Effector CD8-positive, alpha-beta T cell (primary cell): ENCODE measurements around the gene TGFB2.
"Not testable (repeated sequence)": the region's sequence is repeated elsewhere in the genome, so short reads cannot be mapped to it uniquely, and the experiment has no call there.

Experiments
- DNase-seq: peaks from one replicate; lab custom pipeline; 2025; lab: John Stamatoyannopoulos, UW
- total RNA-seq, 4 experiments: gene quantifications; one replicate each; lab custom pipeline; 2026; lab: John Stamatoyannopoulos, UW

The TGFB2 gene
- total RNA-seq: 0 to 0.24 (median 0) reads per million in 4 experiments

DNA sequence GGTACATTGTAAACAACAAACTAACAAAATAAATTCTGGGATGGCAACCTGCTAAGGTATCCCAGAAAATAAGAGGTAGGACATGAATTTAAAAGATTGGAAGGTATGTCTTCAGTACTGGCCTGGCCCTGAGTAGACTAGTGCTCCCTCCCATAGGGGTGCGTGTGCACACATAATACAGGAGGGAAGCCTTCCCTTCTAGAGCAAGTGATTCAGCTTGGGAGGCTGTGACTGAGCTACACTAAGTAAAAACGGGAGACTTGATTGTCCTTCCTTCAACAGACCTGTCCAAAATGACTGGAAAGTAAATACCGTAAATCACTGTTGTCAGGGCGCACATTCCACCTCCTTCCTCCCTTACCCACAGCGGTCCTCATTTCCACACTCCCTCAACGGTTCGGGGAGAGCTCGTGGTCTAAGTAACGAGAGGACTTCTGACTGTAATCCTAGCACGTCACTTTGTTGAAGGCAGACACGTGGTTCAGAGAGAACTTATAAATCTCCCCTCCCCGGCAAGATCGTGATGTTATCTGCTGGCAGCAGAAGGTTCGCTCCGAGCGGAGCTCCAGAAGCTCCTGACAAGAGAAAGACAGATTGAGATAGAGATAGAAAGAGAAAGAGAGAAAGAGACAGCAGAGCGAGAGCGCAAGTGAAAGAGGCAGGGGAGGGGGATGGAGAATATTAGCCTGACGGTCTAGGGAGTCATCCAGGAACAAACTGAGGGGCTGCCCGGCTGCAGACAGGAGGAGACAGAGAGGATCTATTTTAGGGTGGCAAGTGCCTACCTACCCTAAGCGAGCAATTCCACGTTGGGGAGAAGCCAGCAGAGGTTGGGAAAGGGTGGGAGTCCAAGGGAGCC is at the start of gene TGFB2:
TSS of gene TGFB2 (plus strand) at position 523 of the 859 bp plus-strand sequence. CDS start 1,366 bp downstream, outside the sequence.
- no peak for DNase-seq

DNA sequence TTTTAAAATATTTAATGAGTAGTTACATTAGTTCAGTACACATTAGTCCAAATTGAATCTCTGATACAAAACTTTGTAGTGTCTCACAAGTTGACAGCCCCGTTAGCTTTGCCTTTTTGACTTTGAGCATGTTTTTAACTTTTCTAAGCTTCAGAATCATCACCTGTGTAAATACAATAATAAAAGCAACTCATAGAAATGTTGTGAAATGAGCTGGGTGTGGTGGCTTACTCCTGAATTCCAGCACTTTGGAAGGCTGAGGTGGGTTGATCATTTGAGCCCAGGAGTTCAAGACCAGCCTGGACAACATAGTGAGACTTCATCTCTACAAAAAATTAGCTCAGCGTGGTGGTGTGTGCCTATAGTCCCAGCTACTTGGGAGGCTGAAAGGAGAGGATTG is 49.0 kb upstream of the TGFB2 start:
- no peak for DNase-seq

- no peak for DNase-seq
Observed at GRCh38 chr1:218297461-218297860, 47.7 kb upstream of the TGFB2 start.

DNA sequence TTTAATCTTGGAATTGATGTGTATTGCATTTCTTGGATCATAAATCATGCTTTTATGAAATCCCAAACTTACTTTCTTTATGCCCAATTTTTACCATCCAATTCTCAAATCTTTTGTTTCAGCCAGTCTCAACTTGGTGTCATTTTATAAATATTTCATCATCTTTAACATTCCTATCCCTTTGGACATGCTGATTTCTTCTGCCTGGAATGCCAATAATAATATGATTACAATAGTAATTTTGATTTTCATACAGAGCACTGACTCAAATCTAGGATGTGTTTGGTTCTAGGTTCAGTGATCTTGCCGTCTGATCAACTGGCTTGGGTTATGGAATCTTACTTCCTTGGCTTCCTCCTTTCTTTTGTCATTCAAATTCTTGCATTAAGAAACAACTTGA is 47.3 kb upstream of the TGFB2 start:
- DNase-seq: no peak

- no peak for DNase-seq
Observed at GRCh38 chr1:218298398-218298797, 46.7 kb upstream of the TGFB2 start.

DNA sequence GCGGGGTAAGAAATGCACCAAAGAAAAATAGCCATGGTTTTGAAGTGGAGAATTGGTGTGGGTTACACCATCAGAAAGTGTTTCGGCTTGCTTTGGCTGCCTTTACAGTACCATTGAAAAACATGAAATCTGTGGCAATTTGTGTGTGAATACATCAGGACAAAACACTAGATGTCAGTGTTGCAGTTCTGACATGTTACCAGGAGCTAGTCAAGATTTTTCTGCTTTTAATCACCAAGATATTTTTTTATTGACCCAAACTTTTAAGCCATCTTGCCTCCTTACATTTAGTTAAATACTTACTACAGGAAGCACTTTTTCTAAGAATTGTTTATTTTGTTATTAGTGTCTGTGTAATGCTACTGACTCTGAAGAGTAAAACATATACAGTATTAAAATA is 45.7 kb upstream of the TGFB2 start:
- no peak for DNase-seq

DNA sequence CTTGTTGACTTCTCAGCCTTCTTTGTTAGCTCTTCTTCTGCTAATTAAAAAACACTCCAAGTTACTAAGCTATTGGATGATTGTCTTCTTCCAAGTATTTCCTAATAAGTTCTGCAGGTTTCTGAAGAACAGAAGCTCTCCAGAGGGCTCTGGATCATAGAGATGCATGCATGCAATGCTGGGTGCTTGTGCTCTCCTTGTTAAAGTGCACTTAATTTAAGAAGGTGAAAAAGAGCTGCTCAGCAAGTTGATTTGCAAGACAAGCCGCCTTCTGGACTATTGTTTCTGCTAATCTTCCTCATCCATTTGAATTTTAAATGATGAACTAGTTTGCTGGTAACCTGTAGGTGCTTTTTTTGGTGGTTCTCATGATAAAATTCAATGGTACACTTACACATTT is 43.9 kb upstream of the TGFB2 start:
- DNase-seq: no peak

GRCh38 chr1:218302155-218302554 is 43.0 kb upstream of the TGFB2 start:
- no peak for DNase-seq

DNA sequence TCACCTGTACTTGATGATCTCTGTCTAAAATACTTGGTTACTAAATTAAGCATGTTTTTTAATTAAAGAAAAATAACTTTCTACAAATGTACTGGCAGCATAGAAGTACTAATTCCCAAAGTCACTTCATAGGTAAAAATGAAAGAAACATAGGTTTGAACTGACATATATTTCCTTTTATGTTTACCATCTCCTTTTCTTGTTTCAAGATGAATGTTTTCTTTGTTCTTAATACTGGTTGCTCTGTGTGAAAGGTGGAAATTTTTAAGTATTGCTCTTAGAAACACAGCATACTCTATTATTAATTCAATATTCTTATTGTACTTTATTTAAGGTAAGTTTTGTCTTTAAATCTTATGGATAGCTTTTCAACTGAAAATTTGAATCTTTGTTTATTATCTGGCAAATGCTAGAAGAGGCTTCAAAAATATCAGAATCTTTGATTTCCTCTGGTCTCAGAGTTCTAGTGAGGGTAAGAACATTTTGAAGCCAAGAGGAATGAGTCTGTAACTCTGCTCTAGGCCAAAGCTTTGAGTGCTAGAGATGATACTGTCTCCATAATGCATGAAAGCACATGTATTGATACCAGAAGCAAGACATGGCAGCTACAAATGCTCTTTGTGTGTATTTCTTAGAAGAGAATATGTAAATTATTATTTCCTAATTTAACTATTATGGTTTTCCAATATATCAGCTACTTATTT is 41.8 kb upstream of the TGFB2 start:
- no peak for DNase-seq

DNA sequence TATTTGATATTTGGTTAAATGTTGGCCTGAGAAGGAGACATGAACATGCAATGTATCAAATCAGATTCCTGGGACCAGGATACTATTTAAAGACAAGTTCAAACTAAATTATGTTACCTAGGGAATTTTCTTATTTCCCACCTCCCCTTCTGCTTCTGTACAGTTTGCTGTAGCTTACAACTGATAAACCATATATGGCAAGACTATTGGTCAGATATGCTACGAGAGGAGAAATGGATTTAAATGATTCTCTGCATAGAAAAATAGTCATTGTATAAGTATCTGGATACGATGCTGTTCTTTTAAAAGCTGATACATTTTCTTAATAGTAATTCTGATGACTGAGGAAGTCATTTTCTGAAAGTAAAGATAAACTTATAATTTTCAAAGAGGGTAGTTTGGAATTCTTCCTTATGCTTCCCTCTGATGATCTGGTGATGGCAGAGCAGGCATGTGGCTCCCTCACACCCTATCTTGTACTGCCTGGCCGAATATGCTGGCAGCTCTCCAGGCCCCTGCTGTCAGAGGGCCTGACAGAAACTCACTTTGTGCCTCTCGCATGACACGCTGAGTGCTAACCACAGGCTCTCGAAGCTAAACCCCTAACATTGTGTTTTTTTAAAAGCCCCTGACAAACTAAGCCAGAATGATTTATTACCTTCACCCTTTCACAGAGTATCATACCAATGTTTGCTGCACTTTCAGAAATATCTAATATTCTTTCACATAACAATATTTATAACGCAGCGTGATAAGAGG is 40.7 kb upstream of the TGFB2 start:
- DNase-seq: no peak

- DNase-seq: no peak
Observed at GRCh38 chr1:218305472-218306064, 39.6 kb upstream of the TGFB2 start.

- DNase-seq: no peak
Observed at GRCh38 chr1:218312509-218312908, 32.6 kb upstream of the TGFB2 start.

DNA sequence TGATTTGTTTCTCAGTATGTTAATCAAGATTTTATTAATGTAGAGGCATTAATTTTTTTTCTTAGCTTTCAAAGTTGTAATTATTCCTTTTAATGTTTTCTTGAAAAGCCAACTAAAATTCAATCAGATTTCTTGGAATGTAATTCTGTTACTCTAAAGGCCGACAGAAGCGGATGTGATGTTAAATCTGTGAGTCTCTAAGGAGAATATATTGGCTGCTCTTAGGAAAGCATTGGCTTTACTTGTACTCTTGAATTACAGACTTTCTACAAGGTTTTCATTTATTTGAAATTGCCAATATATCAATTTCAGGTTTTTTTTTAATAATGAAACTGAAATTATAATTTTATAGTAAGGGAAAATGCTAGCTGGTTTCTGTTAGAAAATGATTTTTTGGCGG is 30.8 kb upstream of the TGFB2 start:
- DNase-seq: no peak

- no peak for DNase-seq
Observed at GRCh38 chr1:218315638-218316037, 29.5 kb upstream of the TGFB2 start.

- DNase-seq: no peak
Observed at GRCh38 chr1:218317061-218317460, 28.1 kb upstream of the TGFB2 start.

- DNase-seq: not testable (repeated sequence)
Observed at GRCh38 chr1:218320182-218320581, 25.0 kb upstream of the TGFB2 start.

DNA sequence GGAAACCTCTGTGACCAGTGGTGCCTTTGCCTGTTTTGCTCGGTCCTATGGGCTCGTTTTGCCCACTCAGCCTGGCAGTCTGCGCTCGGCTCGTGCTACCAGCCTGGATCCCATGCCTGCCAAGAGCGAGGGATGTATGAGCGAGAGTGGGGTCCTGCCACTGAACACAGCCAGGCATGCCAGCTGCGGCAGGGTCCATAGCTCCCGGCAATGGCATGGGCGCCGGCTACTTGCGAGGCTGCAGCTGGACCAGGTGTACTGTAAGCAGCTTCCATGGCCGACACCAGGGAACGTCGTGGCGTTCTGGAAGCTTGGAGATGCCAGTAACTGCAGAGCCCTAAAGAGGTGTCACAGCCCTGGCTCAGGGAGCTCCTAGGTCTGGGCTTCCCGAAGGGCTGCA is 22.4 kb upstream of the TGFB2 start:
- DNase-seq: no peak

DNA sequence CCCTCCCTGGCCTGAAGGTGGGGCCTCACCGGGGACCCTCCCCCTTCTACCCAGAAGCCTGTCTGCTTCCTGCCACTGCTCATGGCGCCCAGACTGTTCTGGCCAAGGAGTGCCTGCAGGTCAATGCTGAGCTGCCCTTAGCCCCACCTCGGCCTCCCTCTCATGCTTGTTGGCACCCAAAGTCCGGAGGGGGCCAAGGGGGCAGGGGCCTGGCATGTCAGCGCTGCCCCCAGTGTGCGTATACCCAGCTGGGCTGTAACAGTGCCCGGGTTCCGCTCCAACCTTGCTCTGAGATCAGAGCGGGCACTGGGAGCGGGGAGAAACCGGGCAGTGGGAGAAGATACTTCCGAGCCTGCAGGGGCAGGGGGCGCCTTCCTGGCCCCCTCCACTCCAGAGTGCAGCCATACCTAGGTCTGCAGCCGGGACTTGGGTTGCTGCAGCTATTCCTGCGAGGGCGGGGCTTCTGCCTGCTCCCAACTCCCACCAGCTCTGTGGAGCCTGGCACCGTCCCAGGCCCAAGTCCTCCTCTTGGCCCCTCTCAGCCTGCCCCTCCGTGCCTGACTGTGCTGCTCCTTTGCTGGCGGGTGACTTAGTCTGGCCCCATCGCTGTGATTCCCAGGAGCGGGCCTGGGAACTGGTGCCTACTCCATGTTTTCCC is 21.4 kb upstream of the TGFB2 start:
- no peak for DNase-seq

GRCh38 chr1:218324226-218324580 is 20.9 kb upstream of the TGFB2 start:
- DNase-seq: no peak

GRCh38 chr1:218328769-218329168 is 16.4 kb upstream of the TGFB2 start:
- DNase-seq: no peak

GRCh38 chr1:218330043-218330623 is 15.0 kb upstream of the TGFB2 start:
- no peak for DNase-seq
